HL-60/S4 treated with phorbol 12-myristate 13-acetate at 8.2 ng/mL for 4 days and 3 days (cell line): Measurements from ENCODE around the gene FRMD4B.

ENCODE experiments used
- in situ Hi-C: fragments of 300-500 bp; cut with MboI; formaldehyde crosslinking; loops from 2 replicates; pipeline ENCODE4 v1.15.0; 2022; ENCODE audit warnings: low sequenced_read_pairs

The FRMD4B gene

GRCh38 chr3:69210068-69210730 lies 175.7 kb downstream of the FRMD4B start:
- in situ Hi-C loops: no loop called here

GRCh38 chr3:69209413-69209812 lies 176.5 kb downstream of the FRMD4B start:
- in situ Hi-C loops: no loop called here

- in situ Hi-C loops: no loop called here
Observed at GRCh38 chr3:69207031-69207430, 178.9 kb downstream of the FRMD4B start.

- in situ Hi-C loops: no loop called here
Observed at GRCh38 chr3:69205385-69205784, 180.5 kb downstream of the FRMD4B start.

GRCh38 chr3:69204315-69204957 lies 181.5 kb downstream of the FRMD4B start:
- in situ Hi-C loops: no loop called here

GRCh38 chr3:69203631-69204314 lies 182.1 kb downstream of the FRMD4B start:
- in situ Hi-C loops: no loop called here

- in situ Hi-C loops: no loop called here
Observed at GRCh38 chr3:69201658-69202057, 184.2 kb downstream of the FRMD4B start.

- in situ Hi-C loops: no loop called here
Observed at GRCh38 chr3:69200384-69201068, 185.4 kb downstream of the FRMD4B start.

GRCh38 chr3:69199942-69200341 lies 185.9 kb downstream of the FRMD4B start:
- in situ Hi-C loops: no loop called here

GRCh38 chr3:69197922-69198530 lies 187.9 kb downstream of the FRMD4B start:
- in situ Hi-C loops: no loop called here

- in situ Hi-C loops: no loop called here
Observed at GRCh38 chr3:69197455-69197854, 188.4 kb downstream of the FRMD4B start.

- in situ Hi-C loops: no loop called here
Observed at GRCh38 chr3:69196876-69197275, 189.0 kb downstream of the FRMD4B start.

- in situ Hi-C loops: no loop called here
Observed at GRCh38 chr3:69194431-69195165, 191.3 kb downstream of the FRMD4B start.

- in situ Hi-C loops: no loop called here
Observed at GRCh38 chr3:69193749-69194148, 192.1 kb downstream of the FRMD4B start.

- in situ Hi-C loops: no loop called here
Observed at GRCh38 chr3:69191516-69191915, 194.4 kb downstream of the FRMD4B start.

GRCh38 chr3:69189487-69189886 lies 196.4 kb downstream of the FRMD4B start:
- in situ Hi-C loops: no loop called here

- in situ Hi-C loops: no loop called here
Observed at GRCh38 chr3:69186575-69187093, 199.3 kb downstream of the FRMD4B start.

- in situ Hi-C loops: no loop called here
Observed at GRCh38 chr3:69182588-69183316, 203.1 kb downstream of the FRMD4B start.

GRCh38 chr3:69181592-69182211 lies 204.2 kb downstream of the FRMD4B start:
- in situ Hi-C loops: no loop called here
